DND-41 (cell line): ENCODE results near the gene FAIM.

ENCODE experiments used
- CTCF ChIP-seq: IDR thresholded peaks from 2 replicates; pipeline ENCODE4 v1.5.1; 2012; ENCODE audit warnings: borderline replicate concordance, low read length, moderate library complexity, mild to moderate bottlenecking; ENCODE audit not compliant: poor library complexity, severe bottlenecking; ENCODE audit errors: extremely low read depth
- EZH2 ChIP-seq: IDR thresholded peaks from 3 replicates; pipeline ENCODE4 v1.6.1; 2012; ENCODE audit warnings: borderline replicate concordance, low read depth, mild to moderate bottlenecking, moderate library complexity, low read length, inconsistent platforms; ENCODE audit not compliant: severe bottlenecking

GRCh38 chr3:138598534-138598933, 10.0 kb upstream of the FAIM start:
- no peak for TF ChIP-seq CTCF
- no peak for TF ChIP-seq EZH2
